ACC112 (cell line): ENCODE data around the gene NFE2L3.

Source experiments
- H2AFZ ChIP-seq: fragments of 200-600 bp; sonication (generic); one replicate; pipeline ENCODE4 v1.6.0; 2017; ENCODE audit warnings: antibody characterized with exemption, low read length; ENCODE audit not compliant: unreplicated experiment
- H3K27ac ChIP-seq: fragments of 200-600 bp; sonication (generic); 2 replicates; pipeline ENCODE4 v1.5.1; 2014; ENCODE audit warnings: low read depth, mild to moderate bottlenecking, antibody characterized with exemption, low read length, moderate library complexity
- H3K27me3 ChIP-seq: fragments of 200-600 bp; sonication (generic); 2 replicates; pipeline ENCODE4 v1.6.1; 2014; ENCODE audit warnings: mild to moderate bottlenecking, antibody characterized with exemption, low read length, moderate library complexity, mixed read lengths; ENCODE audit not compliant: insufficient read depth
- H3K36me3 ChIP-seq: fragments of 200-600 bp; sonication (generic); 2 replicates; pipeline ENCODE4 v1.6.1; 2016; ENCODE audit warnings: mild to moderate bottlenecking, antibody characterized with exemption, low read length, moderate library complexity, mixed read lengths; ENCODE audit not compliant: insufficient read depth
- H3K4me1 ChIP-seq: fragments of 200-600 bp; sonication (generic); one replicate; pipeline ENCODE4 v1.6.1; 2016; ENCODE audit warnings: low read length, mixed read lengths; ENCODE audit not compliant: insufficient read depth, unreplicated experiment, control insufficient read depth
- H3K4me3 ChIP-seq: fragments of 200-600 bp; sonication (generic); 2 replicates; pipeline ENCODE4 v1.5.1; 2014; ENCODE audit warnings: mild to moderate bottlenecking, low read depth, low read length
- H3K79me2 ChIP-seq: fragments of 200-600 bp; sonication (generic); one replicate; pipeline ENCODE4 v1.6.0; 2016; ENCODE audit warnings: low read length; ENCODE audit not compliant: control insufficient read depth, unreplicated experiment, insufficient read depth

The NFE2L3 gene

DNA sequence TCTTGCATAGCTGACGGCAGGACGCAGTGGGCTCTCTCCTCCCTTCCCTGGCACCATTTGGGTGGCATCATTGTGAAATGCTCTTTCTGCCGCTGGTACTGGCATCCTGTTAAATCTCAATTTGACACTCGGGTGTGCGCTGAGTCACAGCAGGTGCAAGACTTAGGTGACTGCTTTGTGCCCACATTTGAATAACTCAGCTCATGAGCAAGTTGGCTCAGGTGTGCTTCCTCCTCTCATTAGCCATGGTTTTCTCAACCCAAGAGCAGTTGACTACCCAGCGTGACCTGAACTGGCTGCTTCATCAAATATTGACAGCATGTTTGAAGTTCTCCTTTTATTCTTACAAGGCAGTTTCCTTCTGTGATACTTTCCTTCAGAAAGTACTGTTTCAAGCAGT lies 24.6 kb upstream of the NFE2L3 start:
- no peaks in the 10 kb centered on the region for H3K4me1 ChIP-seq
- peaks cover 51% of the 10 kb centered on the region for H3K27me3 ChIP-seq
- no peaks in the 10 kb centered on the region for H3K79me2 ChIP-seq
- no peaks in the 10 kb centered on the region for H3K36me3 ChIP-seq
- H3K4me3 ChIP-seq, result no peak overlapping the region
- no peak overlapping the region for H3K27ac ChIP-seq
- H2AFZ ChIP-seq, result no peak overlapping the region

GRCh38 chr7:26131056-26131589 lies 20.9 kb upstream of the NFE2L3 start:
- Histone ChIP-seq H3K36me3 (no peaks in the 10 kb centered on the region), H3K79me2 (no peaks in the 10 kb centered on the region), H3K27ac (no peak overlapping the region), H3K4me3 (no peak overlapping the region), H3K27me3 (peaks cover 48% of the 10 kb centered on the region), H2AFZ (no peak overlapping the region), H3K4me1 (no peaks in the 10 kb centered on the region)

DNA sequence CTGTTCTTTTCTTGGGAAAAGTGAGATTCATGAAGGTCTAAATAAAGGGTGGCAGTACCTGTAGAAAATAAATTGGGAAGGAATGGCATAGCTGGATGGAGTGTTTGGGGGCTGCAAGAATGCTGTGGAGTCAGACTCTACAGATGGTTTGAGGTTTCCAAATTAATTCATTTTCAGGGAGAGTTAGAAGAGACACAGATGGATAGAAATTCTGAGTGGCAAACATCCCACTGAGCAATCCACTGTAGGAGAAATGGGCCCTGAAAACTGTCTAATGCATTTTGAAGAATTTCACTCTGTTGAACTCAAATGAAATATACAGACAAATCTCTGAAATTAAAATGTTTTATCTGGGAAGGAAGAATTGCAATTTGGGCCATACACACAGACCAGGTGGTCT lies 16.9 kb upstream of the NFE2L3 start:
- Histone ChIP-seq H3K27me3 (peaks cover 27% of the 10 kb centered on the region), H3K4me1 (no peaks in the 10 kb centered on the region), H2AFZ (no peak overlapping the region), H3K27ac (no peak overlapping the region), H3K4me3 (no peak overlapping the region), H3K36me3 (no peaks in the 10 kb centered on the region), H3K79me2 (no peaks in the 10 kb centered on the region)

GRCh38 chr7:26135551-26135950 lies 16.4 kb upstream of the NFE2L3 start:
- H3K36me3 ChIP-seq, result no peaks in the 10 kb centered on the region
- H3K27ac ChIP-seq, result no peak overlapping the region
- H3K4me1 ChIP-seq, result no peaks in the 10 kb centered on the region
- H3K4me3 ChIP-seq, result no peak overlapping the region
- no peak overlapping the region for H2AFZ ChIP-seq
- no peaks in the 10 kb centered on the region for H3K79me2 ChIP-seq
- H3K27me3 ChIP-seq, result peaks cover 27% of the 10 kb centered on the region

GRCh38 chr7:26136831-26137230 lies 15.2 kb upstream of the NFE2L3 start:
- peaks cover 21% of the 10 kb centered on the region for H3K27me3 ChIP-seq

GRCh38 chr7:26140380-26140779 lies 11.6 kb upstream of the NFE2L3 start:
- no peak overlapping the region for H2AFZ ChIP-seq
- no peaks in the 10 kb centered on the region for H3K36me3 ChIP-seq
- no peak overlapping the region for H3K4me3 ChIP-seq
- no peak overlapping the region for H3K27ac ChIP-seq
- H3K27me3 ChIP-seq, result peaks cover under 1% of the 10 kb centered on the region; the same call in 1 of the 2 replicates
- peaks cover 4% of the 10 kb centered on the region for H3K4me1 ChIP-seq
- no peaks in the 10 kb centered on the region for H3K79me2 ChIP-seq

More at GRCh38 chr7:26136831-26137230, 15.2 kb upstream of the NFE2L3 start:
- Histone ChIP-seq H3K36me3 (no peaks in the 10 kb centered on the region), H3K4me3 (no peak overlapping the region), H3K79me2 (no peaks in the 10 kb centered on the region), H2AFZ (no peak overlapping the region), H3K4me1 (no peaks in the 10 kb centered on the region), H3K27ac (no peak overlapping the region)

GRCh38 chr7:26141077-26141476 lies 10.9 kb upstream of the NFE2L3 start:
- H3K36me3 ChIP-seq, result no peaks in the 10 kb centered on the region
- no peaks in the 10 kb centered on the region; the same call in 1 of the 2 replicates for H3K27me3 ChIP-seq
- no peak overlapping the region for H2AFZ ChIP-seq
- H3K79me2 ChIP-seq, result no peaks in the 10 kb centered on the region
- H3K4me3 ChIP-seq, result no peak overlapping the region
- no peak overlapping the region for H3K27ac ChIP-seq
- peaks cover 4% of the 10 kb centered on the region for H3K4me1 ChIP-seq

DNA sequence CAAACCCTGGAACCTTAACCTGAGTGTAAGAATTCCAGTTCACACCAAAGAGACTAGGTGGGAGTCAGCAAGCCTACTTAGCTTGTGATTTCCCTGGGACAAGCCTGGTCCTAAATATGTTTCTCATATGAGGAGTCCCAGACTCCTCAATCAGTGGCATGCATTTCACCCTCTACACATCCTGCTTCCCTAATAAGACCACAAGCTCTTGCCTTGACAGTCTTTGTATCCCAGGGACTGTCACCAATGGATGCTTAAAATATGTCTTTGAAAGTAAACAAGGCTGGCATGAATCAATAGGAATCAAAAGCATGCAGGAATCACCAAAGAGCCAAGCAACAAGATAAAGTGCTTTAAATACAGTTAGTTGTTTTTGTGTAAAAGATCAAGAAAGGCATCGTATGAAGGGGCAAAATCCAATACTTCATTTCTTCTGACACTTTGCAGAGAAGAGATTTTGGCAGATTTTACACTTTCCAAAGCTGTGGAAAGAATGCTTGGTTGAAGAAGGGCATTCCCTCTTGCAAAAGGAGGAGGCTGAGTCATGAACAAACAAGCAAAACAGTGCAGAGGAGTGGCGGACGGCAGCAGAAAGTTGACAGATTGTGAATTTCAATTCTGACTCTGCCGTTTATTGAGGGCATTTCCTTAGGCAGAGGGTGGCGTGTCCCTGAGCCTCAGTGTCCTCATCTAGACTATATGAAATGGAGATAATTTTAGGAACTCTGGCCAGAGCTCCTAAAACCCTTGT lies 8.5 kb upstream of the NFE2L3 start:
- Histone ChIP-seq H3K27ac (no peak overlapping the region), H3K36me3 (no peaks in the 10 kb centered on the region), H3K4me3 (no peak overlapping the region), H3K27me3 (no peaks in the 10 kb centered on the region), H3K79me2 (no peaks in the 10 kb centered on the region), H2AFZ (no peak overlapping the region), H3K4me1 (peaks cover 4% of the 10 kb centered on the region)

GRCh38 chr7:26144184-26145080 lies 7.6 kb upstream of the NFE2L3 start:
- Histone ChIP-seq H3K27me3 (0 out of 2 replicates have a peak, but pooled peaks cover 1% of the 10 kb centered on the region), H3K4me3 (no peak overlapping the region), H3K27ac (no peak overlapping the region), H3K36me3 (no peaks in the 10 kb centered on the region), H3K4me1 (peaks cover 4% of the 10 kb centered on the region), H3K79me2 (no peaks in the 10 kb centered on the region), H2AFZ (peak overlapping the region; percentile 4)

DNA sequence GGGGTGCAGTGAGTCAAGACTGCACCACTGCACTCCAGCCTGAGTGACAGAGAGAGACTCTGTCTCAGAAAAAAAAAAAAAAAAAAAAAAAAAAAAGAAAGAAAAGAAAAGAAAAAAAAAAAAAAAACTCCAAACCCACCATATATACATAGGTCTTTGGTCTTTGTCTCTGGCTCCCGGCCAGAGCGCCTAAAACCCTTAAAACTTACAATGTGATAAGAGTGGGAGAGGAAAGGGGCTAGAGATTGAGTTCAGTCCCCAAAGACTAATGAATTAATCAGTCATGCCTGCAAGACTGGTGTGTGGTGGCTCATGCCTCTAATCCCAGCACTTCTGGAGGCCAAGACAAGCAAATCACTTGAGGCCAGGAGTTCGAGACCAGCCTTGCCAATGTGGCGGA lies 6.8 kb upstream of the NFE2L3 start:
- no peak overlapping the region for H2AFZ ChIP-seq
- H3K4me1 ChIP-seq, result peaks cover 4% of the 10 kb centered on the region
- no peak overlapping the region for H3K4me3 ChIP-seq
- H3K27me3 ChIP-seq, result 0 out of 2 replicates have a peak, but pooled peaks cover 8% of the 10 kb centered on the region
- no peaks in the 10 kb centered on the region for H3K36me3 ChIP-seq
- H3K27ac ChIP-seq, result no peak overlapping the region
- no peaks in the 10 kb centered on the region for H3K79me2 ChIP-seq
